GM12878 (cell line): ENCODE measurements around the gene PCDH1. TPM values are rescaled to one million over a fixed set of nuclear protein-coding genes. Genes with fewer than 3 reads are reported as not detected.

Source experiments
- BACH1 ChIP-seq: fragments of 450-650 bp; IDR thresholded peaks from 2 replicates; pipeline ENCODE4 v1.6.1; 2017; ENCODE audit warnings: mild to moderate bottlenecking, borderline replicate concordance
- BMI1 ChIP-seq: fragments of 450-650 bp; IDR thresholded peaks from 2 replicates; pipeline ENCODE4 v1.6.1; 2016; ENCODE audit warnings: mild to moderate bottlenecking, moderate library complexity, borderline replicate concordance
- EZH2 ChIP-seq: IDR thresholded peaks from 2 replicates; pipeline ENCODE4 v1.6.1; 2012; ENCODE audit warnings: low read depth, mild to moderate bottlenecking, control low read depth, inconsistent platforms, low read length, borderline replicate concordance; ENCODE audit not compliant: control insufficient read depth
- HDGF ChIP-seq: fragments of 450-650 bp; IDR thresholded peaks from 2 replicates; pipeline ENCODE4 v1.6.1; 2016; ENCODE audit warnings: antibody characterized with exemption
- IKZF1 ChIP-seq: fragments of 450-650 bp; conservative IDR thresholded peaks from 2 replicates; pipeline ENCODE4 v1.6.1; 2017; ENCODE audit warnings: antibody characterized with exemption, mild to moderate bottlenecking
- IKZF2 ChIP-seq, 2 experiments: fragments of 450-650 bp; IDR thresholded peaks; 2 replicates each; pipeline ENCODE4 v1.6.1; 2017; ENCODE audit warnings: mild to moderate bottlenecking in 2 of 2, moderate library complexity in 2 of 2
- JUND ChIP-seq: IDR thresholded peaks from 2 replicates; pipeline ENCODE4 v1.6.1; 2012; ENCODE audit warnings: low read depth, mild to moderate bottlenecking, low read length, improper control_type of control experiment, moderate library complexity
- MXI1 ChIP-seq: fragments of 150-350 bp; IDR thresholded peaks from 2 replicates; pipeline ENCODE4 v1.6.1; 2011; ENCODE audit warnings: low read depth, mild to moderate bottlenecking, inconsistent platforms, low read length, improper control_type of control experiment
- NBN ChIP-seq: fragments of 450-650 bp; IDR thresholded peaks from 2 replicates; pipeline ENCODE4 v1.6.1; 2016
- NRF1 ChIP-seq: conservative IDR thresholded peaks from 2 replicates; pipeline ENCODE4 v1.6.1; 2011; ENCODE audit warnings: mild to moderate bottlenecking, low read depth, low read length, improper control_type of control experiment
- POU2F2 ChIP-seq: IDR thresholded peaks from 3 replicates; pipeline ENCODE4 v1.6.1; 2011; ENCODE audit warnings: low read depth, mild to moderate bottlenecking, low read length, borderline replicate concordance
- RAD21 ChIP-seq: IDR thresholded peaks from 2 replicates; pipeline ENCODE4 v1.6.1; 2011; ENCODE audit warnings: mild to moderate bottlenecking, low read depth, low read length, moderate library complexity; ENCODE audit not compliant: insufficient read depth
- RB1 ChIP-seq: fragments of 450-650 bp; formaldehyde crosslinking; IDR thresholded peaks from 2 replicates; pipeline ENCODE4 v1.6.1; 2017; ENCODE audit warnings: mild to moderate bottlenecking, borderline replicate concordance
- RUNX3 ChIP-seq: IDR thresholded peaks from 2 replicates; pipeline ENCODE4 v1.6.1; 2012; ENCODE audit warnings: low read length, inconsistent platforms
- SIX5 ChIP-seq: IDR thresholded peaks from 2 replicates; pipeline ENCODE4 v1.6.1; 2011; ENCODE audit warnings: mild to moderate bottlenecking, low read depth, low read length, moderate library complexity; ENCODE audit not compliant: severe bottlenecking
- SMC3 ChIP-seq: IDR thresholded peaks from 2 replicates; pipeline ENCODE4 v1.6.1; 2011; ENCODE audit warnings: low read length, improper control_type of control experiment, borderline replicate concordance
- SP1 ChIP-seq: IDR thresholded peaks from one replicate; pipeline ENCODE4 v1.6.1; 2011; ENCODE audit warnings: low read depth, low read length
- SPI1 ChIP-seq: IDR thresholded peaks from 2 replicates; pipeline ENCODE4 v1.6.1; 2011; ENCODE audit warnings: low read depth, mild to moderate bottlenecking, low read length, moderate library complexity, borderline replicate concordance; ENCODE audit not compliant: insufficient read depth
- SRF ChIP-seq, 2 experiments: IDR thresholded peaks; 2 replicates each; pipeline ENCODE4 v1.6.1; 2011; ENCODE audit warnings: low read depth in 2 of 2, low read length in 2 of 2, mild to moderate bottlenecking in 1 of 2, moderate library complexity in 1 of 2
- polyA plus RNA-seq, 11 experiments: library from polyadenylated mRNA; depleted of rRNA in 4 of 11; unstranded in 6 of 11; stranded (reverse) in 5 of 11; fragments of >200 nt; fragmentation: Nextera tagmentation in 4 of 11; fragmentation: Illumina TruSeq in 1 of 11; extraction: Ambion mirVana in 4 of 11; extraction: Trizol in 1 of 11; gene quantifications; 1 replicate in 1 of 11; 2 replicates in 10 of 11; pipeline versions ENCODE4 v1.2.1 to v1.2.3, GENCODE V29; 2011 to 2016; ENCODE audit warnings: inconsistent platforms in 2 of 11, missing spikeins in 2 of 11, low read depth in 1 of 11
- total RNA-seq, 4 experiments: library from RNA; depleted of rRNA in 3 of 4; stranded (reverse); fragments of >200 nt in 3 of 4; fragmentation: Illumina TruSeq in 1 of 4; extraction: Trizol in 1 of 4; gene quantifications; 2 replicates each; pipeline versions ENCODE4 v1.2.1 to v1.2.3, GENCODE V29; 2013 to 2021
- TF ChIP-seq, protein P1 (sequence below): fragments of 450-650 bp; IDR thresholded peaks from 2 replicates; pipeline ENCODE4 v1.6.1; 2017; ENCODE audit warnings: low read depth, mild to moderate bottlenecking, moderate library complexity
- TF ChIP-seq, protein P2 (sequence below): fragments of 450-650 bp; IDR thresholded peaks from 2 replicates; pipeline ENCODE4 v1.6.1; 2018; ENCODE audit warnings: borderline replicate concordance, mild to moderate bottlenecking; ENCODE audit not compliant: partially characterized antibody
- TF ChIP-seq, protein P3 (sequence below), 3 experiments: IDR thresholded peaks in 2 of 3; conservative IDR thresholded peaks in 1 of 3; 2 replicates each; pipeline ENCODE4 v1.5.1; 2011; ENCODE audit warnings: low read depth in 3 of 3, low read length in 3 of 3, mild to moderate bottlenecking in 3 of 3, control low read depth in 2 of 3, moderate library complexity in 2 of 3, inconsistent platforms in 1 of 3, mixed read lengths in 1 of 3; ENCODE audit not compliant: control insufficient read depth in 2 of 3, insufficient read depth in 1 of 3; ENCODE audit errors: extremely low read depth in 1 of 3
- TF ChIP-seq, protein P4 (sequence below): IDR thresholded peaks from 2 replicates; pipeline ENCODE4 v1.6.1; 2012; ENCODE audit warnings: low read depth, low read length, improper control_type of control experiment

PCDH1 gene
- total and polyA plus RNA-seq, 10 of the 15 experiments (the other 5 are each of a cell fraction or from before 2014, with no cell fraction given) = 0.07 to 0.36 (median 0.16) TPM; not detected in 7

DNA sequence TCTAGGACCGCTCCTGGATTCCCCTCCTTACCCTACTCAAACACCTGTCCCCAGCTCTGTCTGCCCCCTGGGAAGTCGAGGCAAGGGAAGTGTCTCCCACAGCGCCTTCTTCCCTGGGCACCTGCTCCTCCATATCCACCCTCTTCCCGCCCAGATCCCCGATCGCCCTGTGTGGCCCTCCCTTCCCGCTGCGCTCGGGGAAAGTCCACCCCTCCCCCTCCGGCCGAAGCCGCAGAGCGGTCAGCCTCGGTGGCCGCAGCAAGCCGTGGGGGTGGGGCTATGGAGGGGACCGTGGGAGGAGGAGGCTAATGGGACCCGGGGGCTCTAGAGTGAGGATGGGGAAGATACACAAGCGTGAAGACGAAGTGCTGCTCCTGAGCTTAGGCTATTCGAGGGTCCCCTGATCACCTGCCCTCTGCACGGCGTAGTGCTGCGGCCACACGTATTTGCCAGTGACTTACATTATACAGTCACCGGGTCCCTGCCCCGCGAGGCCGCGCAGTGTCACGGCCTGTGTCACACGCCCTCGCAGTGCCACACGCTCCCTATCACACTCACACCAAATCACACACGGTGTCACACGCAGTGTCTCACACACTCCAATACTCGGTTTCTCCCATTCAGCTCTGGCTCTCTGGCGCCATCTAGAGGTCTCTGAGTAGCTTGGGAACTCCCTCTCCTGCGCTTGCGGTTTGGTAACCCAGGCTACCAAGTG, 658 bp upstream of the PCDH1 start (continued):
- TF ChIP-seq SRF (IDR thresholded peaks at IDR 0.05; ENCODE audit: low read depth in 2 of 2, low read length in 2 of 2) (no peak), SP1 (peak; percentile 33), EZH2 (peak; percentile 58; the same call in 1 of the 2 replicates), RUNX3 (peak; percentile 97), HDGF (0 out of 2 replicates have a peak, but pooled peaks have one; percentile 10), RB1 (no peak; the same call in 1 of the 2 replicates), IKZF1 (peak; percentile 71), SIX5 (no peak), MXI1 (peak; percentile 71), SPI1 (no peak), IKZF2 (IDR thresholded peaks at IDR 0.05) (peak; percentile 56 to 60; a peak in 2 of 4 replicates), NRF1 (no peak), SMC3 (peak; percentile 90), NBN (peak; percentile 82; the same call in 1 of the 2 replicates), POU2F2 (peak; percentile 33; the same call in 1 of the 3 replicates), RAD21 (peak; percentile 89), JUND (no peak), BACH1 (no peak; the same call in 1 of the 2 replicates), BMI1 (peak; percentile 79; the same call in 1 of the 2 replicates)
- TF ChIP-seq, protein P1, sequence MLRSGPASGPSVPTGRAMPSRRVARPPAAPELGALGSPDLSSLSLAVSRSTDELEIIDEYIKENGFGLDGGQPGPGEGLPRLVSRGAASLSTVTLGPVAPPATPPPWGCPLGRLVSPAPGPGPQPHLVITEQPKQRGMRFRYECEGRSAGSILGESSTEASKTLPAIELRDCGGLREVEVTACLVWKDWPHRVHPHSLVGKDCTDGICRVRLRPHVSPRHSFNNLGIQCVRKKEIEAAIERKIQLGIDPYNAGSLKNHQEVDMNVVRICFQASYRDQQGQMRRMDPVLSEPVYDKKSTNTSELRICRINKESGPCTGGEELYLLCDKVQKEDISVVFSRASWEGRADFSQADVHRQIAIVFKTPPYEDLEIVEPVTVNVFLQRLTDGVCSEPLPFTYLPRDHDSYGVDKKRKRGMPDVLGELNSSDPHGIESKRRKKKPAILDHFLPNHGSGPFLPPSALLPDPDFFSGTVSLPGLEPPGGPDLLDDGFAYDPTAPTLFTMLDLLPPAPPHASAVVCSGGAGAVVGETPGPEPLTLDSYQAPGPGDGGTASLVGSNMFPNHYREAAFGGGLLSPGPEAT = peak; percentile 85
- TF ChIP-seq, protein P2, sequence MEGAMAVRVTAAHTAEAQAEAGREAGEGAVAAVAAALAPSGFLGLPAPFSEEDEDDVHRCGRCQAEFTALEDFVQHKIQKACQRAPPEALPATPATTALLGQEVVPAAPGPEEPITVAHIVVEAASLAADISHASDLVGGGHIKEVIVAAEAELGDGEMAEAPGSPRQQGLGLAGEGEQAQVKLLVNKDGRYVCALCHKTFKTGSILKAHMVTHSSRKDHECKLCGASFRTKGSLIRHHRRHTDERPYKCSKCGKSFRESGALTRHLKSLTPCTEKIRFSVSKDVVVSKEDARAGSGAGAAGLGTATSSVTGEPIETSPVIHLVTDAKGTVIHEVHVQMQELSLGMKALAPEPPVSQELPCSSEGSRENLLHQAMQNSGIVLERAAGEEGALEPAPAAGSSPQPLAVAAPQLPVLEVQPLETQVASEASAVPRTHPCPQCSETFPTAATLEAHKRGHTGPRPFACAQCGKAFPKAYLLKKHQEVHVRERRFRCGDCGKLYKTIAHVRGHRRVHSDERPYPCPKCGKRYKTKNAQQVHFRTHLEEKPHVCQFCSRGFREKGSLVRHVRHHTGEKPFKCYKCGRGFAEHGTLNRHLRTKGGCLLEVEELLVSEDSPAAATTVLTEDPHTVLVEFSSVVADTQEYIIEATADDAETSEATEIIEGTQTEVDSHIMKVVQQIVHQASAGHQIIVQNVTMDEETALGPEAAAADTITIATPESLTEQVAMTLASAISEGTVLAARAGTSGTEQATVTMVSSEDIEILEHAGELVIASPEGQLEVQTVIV = no peak
- TF ChIP-seq, protein P3, sequence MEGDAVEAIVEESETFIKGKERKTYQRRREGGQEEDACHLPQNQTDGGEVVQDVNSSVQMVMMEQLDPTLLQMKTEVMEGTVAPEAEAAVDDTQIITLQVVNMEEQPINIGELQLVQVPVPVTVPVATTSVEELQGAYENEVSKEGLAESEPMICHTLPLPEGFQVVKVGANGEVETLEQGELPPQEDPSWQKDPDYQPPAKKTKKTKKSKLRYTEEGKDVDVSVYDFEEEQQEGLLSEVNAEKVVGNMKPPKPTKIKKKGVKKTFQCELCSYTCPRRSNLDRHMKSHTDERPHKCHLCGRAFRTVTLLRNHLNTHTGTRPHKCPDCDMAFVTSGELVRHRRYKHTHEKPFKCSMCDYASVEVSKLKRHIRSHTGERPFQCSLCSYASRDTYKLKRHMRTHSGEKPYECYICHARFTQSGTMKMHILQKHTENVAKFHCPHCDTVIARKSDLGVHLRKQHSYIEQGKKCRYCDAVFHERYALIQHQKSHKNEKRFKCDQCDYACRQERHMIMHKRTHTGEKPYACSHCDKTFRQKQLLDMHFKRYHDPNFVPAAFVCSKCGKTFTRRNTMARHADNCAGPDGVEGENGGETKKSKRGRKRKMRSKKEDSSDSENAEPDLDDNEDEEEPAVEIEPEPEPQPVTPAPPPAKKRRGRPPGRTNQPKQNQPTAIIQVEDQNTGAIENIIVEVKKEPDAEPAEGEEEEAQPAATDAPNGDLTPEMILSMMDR (IDR thresholded peaks at IDR 0.05 in 2 of 3, conservative IDR thresholded peaks at IDR 0.05 in 1 of 3; ENCODE audit: control insufficient read depth in 2 of 3, extremely low read depth in 1 of 3, insufficient read depth in 1 of 3, low read depth in 3 of 3, low read length in 3 of 3) = peak; percentile 97 to 98 (median 97); a peak in 5 of 6 replicates
- TF ChIP-seq, protein P4, sequence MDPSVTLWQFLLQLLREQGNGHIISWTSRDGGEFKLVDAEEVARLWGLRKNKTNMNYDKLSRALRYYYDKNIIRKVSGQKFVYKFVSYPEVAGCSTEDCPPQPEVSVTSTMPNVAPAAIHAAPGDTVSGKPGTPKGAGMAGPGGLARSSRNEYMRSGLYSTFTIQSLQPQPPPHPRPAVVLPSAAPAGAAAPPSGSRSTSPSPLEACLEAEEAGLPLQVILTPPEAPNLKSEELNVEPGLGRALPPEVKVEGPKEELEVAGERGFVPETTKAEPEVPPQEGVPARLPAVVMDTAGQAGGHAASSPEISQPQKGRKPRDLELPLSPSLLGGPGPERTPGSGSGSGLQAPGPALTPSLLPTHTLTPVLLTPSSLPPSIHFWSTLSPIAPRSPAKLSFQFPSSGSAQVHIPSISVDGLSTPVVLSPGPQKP = no peak
